ENCODE measurements around the gene PDE11A. TPM values are rescaled to one million over a fixed set of nuclear protein-coding genes. Genes with fewer than 3 reads are reported as not detected.

PDE11A gene
- total and polyA plus RNA-seq, 2 of the 13 experiments (the other 11 are each of a cell fraction or from before 2014, with no cell fraction given): 1.2 to 1.7 TPM

DNA sequence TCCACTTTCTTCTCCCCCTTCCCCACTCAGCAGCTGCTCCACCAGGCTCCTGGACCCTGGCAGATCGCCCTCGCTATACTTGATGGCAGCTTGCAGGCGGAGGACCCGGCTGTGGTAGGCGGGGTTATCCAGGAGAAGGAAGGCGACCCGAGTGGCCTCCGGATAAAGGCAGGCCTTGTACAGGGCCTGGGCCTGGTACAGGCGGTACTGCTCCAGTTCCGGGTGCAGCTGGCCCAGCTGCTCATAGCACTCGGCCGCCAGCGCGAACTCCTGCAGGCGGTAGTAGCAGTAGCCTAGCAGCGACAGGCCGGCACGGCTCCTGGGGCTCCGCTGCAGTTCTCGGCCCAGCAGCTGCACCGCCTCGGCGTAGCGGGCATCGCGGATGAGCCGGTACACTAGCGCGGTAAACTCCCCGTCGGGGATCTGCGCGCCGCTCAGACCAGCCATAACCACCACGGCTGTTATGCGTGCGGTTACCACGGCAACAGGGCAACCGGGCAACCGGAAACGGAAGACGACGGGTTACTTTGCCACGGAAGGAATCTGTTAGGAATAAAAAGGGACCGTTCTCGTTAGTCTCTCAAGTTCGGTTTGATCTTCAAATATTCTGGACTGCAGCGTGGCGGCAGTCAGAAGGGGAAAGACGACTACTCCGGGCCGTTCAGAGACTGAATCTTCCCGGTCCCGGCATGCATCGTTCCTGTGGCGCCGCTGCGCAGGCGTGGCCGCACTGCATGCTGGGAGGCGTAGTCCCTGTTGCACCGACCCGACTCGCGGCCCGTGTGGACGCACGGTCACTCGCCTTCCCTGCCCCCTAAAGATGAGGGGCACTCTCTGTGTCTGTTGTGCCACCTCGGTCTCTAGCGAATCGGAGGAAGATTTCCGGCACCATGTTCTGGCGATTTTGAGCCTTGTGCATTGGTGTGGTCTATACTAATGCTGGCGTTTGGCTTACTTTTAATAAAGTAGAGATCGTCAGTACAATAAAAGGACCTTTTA lies 454.0 kb downstream of the PDE11A start (continued):
- TF ChIP-seq, protein P1, sequence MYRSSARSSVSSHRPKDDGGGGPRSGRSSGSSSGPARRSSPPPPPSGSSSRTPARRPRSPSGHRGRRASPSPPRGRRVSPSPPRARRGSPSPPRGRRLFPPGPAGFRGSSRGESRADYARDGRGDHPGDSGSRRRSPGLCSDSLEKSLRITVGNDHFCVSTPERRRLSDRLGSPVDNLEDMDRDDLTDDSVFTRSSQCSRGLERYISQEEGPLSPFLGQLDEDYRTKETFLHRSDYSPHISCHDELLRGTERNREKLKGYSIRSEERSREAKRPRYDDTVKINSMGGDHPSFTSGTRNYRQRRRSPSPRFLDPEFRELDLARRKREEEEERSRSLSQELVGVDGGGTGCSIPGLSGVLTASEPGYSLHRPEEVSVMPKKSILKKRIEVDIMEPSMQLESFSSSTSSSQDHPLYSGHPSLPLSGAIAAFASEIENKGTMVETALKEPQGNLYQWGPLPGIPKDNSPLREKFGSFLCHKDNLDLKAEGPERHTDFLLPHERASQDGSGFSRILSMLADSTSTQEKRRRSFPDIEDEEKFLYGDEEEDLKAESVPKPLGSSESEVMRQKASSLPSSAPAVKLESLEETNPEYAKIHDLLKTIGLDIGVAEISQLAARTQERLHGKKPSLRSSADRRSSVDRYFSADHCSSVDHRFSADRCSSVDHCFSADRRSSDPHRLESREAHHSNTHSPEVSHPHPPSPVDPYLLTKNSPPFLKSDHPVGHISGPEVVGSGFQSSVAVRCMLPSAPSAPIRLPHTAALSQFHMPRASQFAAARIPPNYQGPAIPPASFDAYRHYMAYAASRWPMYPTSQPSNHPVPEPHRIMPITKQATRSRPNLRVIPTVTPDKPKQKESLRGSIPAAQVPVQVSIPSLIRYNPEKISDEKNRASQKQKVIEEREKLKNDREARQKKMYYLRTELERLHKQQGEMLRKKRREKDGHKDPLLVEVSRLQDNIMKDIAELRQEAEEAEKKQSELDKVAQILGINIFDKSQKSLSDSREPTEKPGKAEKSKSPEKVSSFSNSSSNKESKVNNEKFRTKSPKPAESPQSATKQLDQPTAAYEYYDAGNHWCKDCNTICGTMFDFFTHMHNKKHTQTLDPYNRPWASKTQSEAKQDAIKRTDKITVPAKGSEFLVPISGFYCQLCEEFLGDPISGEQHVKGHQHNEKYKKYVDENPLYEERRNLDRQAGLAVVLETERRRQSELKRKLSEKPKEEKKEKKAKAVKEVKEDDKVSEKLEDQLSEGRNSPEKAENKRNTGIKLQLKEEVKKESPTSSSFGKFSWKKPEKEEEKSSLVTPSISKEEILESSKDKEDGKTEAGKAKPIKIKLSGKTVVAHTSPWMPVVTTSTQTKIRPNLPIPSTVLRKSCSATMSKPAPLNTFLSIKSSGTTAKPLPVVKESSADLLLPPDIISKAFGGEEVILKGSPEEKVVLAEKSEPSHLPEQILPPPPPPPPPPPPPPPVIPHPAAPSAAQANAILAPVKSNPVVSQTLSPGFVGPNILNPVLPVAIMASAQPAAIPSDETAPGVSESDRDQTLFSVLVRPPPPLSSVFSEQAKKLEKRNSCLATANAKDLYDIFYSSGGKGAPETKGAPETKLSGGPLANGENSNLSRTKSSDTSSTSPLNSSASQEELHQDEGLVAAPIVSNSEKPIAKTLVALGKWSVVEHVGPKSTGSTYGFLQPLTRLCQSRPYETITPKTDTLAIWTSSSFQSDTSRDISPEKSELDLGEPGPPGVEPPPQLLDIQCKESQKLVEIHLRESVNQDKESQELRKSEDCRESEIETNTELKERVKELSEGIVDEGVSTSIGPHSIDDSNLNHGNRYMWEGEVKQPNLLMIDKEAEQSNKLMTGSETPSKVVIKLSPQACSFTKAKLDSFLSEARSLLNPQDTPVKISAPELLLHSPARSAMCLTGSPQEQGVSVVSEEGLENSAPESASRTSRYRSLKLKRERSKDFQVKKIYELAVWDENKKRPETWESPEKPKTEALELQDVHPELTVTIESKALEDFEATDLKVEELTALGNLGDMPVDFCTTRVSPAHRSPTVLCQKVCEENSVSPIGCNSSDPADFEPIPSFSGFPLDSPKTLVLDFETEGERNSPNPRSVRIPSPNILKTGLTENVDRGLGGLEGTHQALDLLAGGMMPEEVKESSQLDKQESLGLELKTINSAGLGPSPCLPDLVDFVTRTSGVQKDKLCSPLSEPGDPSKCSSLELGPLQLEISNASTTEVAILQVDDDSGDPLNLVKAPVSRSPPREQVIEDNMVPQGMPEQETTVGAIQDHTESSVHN (CRISPR knock-in tag; IDR thresholded peaks at IDR 0.05): no peak
- TF ChIP-seq KAT7 (CRISPR knock-in tag; IDR thresholded peaks at IDR 0.05; ENCODE audit: borderline replicate concordance): peak; percentile 83; the same call in 1 of the 2 replicates
- TF ChIP-seq, protein P2, sequence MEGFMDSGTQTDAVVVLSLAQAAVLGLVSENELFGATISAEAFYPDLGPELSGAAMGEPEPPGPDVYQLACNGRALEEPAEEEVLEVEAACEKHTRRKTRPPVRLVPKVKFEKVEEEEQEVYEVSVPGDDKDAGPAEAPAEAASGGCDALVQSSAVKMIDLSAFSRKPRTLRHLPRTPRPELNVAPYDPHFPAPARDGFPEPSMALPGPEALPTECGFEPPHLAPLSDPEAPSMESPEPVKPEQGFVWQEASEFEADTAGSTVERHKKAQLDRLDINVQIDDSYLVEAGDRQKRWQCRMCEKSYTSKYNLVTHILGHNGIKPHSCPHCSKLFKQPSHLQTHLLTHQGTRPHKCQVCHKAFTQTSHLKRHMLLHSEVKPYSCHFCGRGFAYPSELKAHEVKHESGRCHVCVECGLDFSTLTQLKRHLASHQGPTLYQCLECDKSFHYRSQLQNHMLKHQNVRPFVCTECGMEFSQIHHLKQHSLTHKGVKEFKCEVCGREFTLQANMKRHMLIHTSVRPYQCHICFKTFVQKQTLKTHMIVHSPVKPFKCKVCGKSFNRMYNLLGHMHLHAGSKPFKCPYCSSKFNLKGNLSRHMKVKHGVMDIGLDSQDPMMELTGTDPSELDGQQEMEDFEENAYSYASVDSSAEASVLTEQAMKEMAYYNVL (CRISPR knock-in tag; IDR thresholded peaks at IDR 0.05; ENCODE audit: borderline replicate concordance): no peak; the same call in 1 of the 2 replicates
- TF ChIP-seq REXO4 (CRISPR knock-in tag; IDR thresholded peaks at IDR 0.05; ENCODE audit: borderline replicate concordance): no peak
- no peak for TF ChIP-seq TEF (CRISPR knock-in tag; IDR thresholded peaks at IDR 0.05)
- TF ChIP-seq NR1H2 (CRISPR knock-in tag; IDR thresholded peaks at IDR 0.05; ENCODE audit: borderline replicate concordance, low read depth): no peak
- peak; percentile 16; the same call in 1 of the 2 replicates for TF ChIP-seq IRX3 (CRISPR knock-in tag; IDR thresholded peaks at IDR 0.05; ENCODE audit: borderline replicate concordance, low read depth)
- 0 out of 2 replicates have a peak, but pooled peaks have one; percentile 11 for TF ChIP-seq ZKSCAN5 (CRISPR knock-in tag; IDR thresholded peaks at IDR 0.05)
- no peak for TF ChIP-seq MEIS2 (CRISPR knock-in tag; IDR thresholded peaks at IDR 0.05)
- peak; percentile 77; the same call in 1 of the 2 replicates for TF ChIP-seq DRAP1 (CRISPR knock-in tag; IDR thresholded peaks at IDR 0.05)
- TF ChIP-seq ZNF607 (CRISPR knock-in tag; IDR thresholded peaks at IDR 0.05; ENCODE audit: borderline replicate concordance): peak; percentile 88
- peak; percentile 76 for TF ChIP-seq AGO1 (IDR thresholded peaks at IDR 0.05; ENCODE audit: low read depth, low read length, poor library complexity, severe bottlenecking)
- peak; percentile 83; the same call in 1 of the 2 replicates for TF ChIP-seq ZBTB7B (CRISPR knock-in tag; IDR thresholded peaks at IDR 0.05)
- TF ChIP-seq NR2F6 (IDR thresholded peaks at IDR 0.05): no peak
- TF ChIP-seq NR2F6 (CRISPR knock-in tag; IDR thresholded peaks at IDR 0.05): no peak
- TF ChIP-seq ZNF20 (CRISPR knock-in tag; IDR thresholded peaks at IDR 0.05): no peak
- no peak for TF ChIP-seq PRMT3 (CRISPR knock-in tag; IDR thresholded peaks at IDR 0.05; ENCODE audit: borderline replicate concordance, low read depth)
